Thoracic aorta (tissue), 2 donors: ENCODE data around the gene ERMARD. TPM values are rescaled to one million over a fixed set of nuclear protein-coding genes. Genes with fewer than 3 reads are reported as not detected.

ENCODE experiments used
- ATAC-seq: fragments of 150-250 bp; one replicate; pipeline ENCODE4 v1.8.0; 2017; ENCODE audit warnings: low read depth; ENCODE audit not compliant: insufficient number of reproducible peaks, low FRiP score
- DNase-seq: peaks from one replicate; pipeline ENCODE4 v3.0.0-alpha.2; 2020; ENCODE audit warnings: low spot score
- H3K27ac ChIP-seq, 2 donors: fragments of 200-600 bp; sonication (generic); 1 replicate in 1 of 2; 2 replicates in 1 of 2; pipeline ENCODE4 v1.5.1; 2016; ENCODE audit warnings: mild to moderate bottlenecking in 2 of 2, moderate library complexity in 2 of 2
- H3K27me3 ChIP-seq: fragments of 200-600 bp; sonication (generic); replicated peaks from 2 replicates; pipeline ENCODE4 v1.6.0; 2016; ENCODE audit warnings: mild to moderate bottlenecking; ENCODE audit not compliant: insufficient read depth
- H3K36me3 ChIP-seq: fragments of 200-600 bp; sonication (generic); one replicate; pipeline ENCODE4 v1.5.1; 2016
- H3K4me1 ChIP-seq, 2 donors: fragments of 200-600 bp; sonication (generic); 1 replicate in 1 of 2; 2 replicates in 1 of 2; pipeline versions ENCODE4 v1.5.1 to v1.6.0; 2016; ENCODE audit warnings: low read depth in 2 of 2, mild to moderate bottlenecking in 1 of 2; ENCODE audit not compliant: control insufficient read depth in 1 of 2
- H3K4me3 ChIP-seq: fragments of 200-600 bp; sonication (generic); 2 replicates; pipeline ENCODE4 v1.5.1; 2016; ENCODE audit warnings: mild to moderate bottlenecking
- H3K9me3 ChIP-seq: fragments of 200-600 bp; sonication (generic); 2 replicates; pipeline ENCODE4 v1.5.1; 2016
- CTCF ChIP-seq: fragments of 200-600 bp; sonication (generic); IDR thresholded peaks from one replicate; pipeline ENCODE4 v1.5.1; 2019; ENCODE audit warnings: antibody characterized with exemption
- total RNA-seq, 2 donors: library from RNA; depleted of rRNA; stranded (reverse); fragments of >200 nt; gene quantifications; one replicate each; pipeline versions ENCODE4 v1.1.0 to v1.2.3, GENCODE V29; 2016

ERMARD gene
- total RNA-seq, 2 donors from 2014 or later = 13.7 to 27.1 TPM

- no peak for TF ChIP-seq CTCF
- DNase-seq = no peak
- ATAC-seq = no peak
Observed at GRCh38 chr6:169826697-169827096, 75.3 kb downstream of the ERMARD start.

GRCh38 chr6:169827290-169827717 is 75.9 kb downstream of the ERMARD start:
- DNase-seq = no peak
- ATAC-seq = no peak
- H3K27me3 ChIP-seq = no peaks in the 10 kb centered on the region
- H3K4me1 ChIP-seq = no peaks in the 10 kb centered on the region
- no peaks in the 10 kb centered on the region for H3K36me3 ChIP-seq
- TF ChIP-seq CTCF = no peak
- no peak overlapping the region for H3K4me3 ChIP-seq
- no peak overlapping the region for H3K27ac ChIP-seq
- H3K9me3 ChIP-seq = no peaks in the 10 kb centered on the region

More at GRCh38 chr6:169826697-169827096, 75.3 kb downstream of the ERMARD start:
- Histone ChIP-seq H3K4me3 (no peak overlapping the region), H3K36me3 (no peaks in the 10 kb centered on the region), H3K27ac (no peak overlapping the region), H3K4me1 (no peaks in the 10 kb centered on the region), H3K27me3 (no peaks in the 10 kb centered on the region), H3K9me3 (no peaks in the 10 kb centered on the region)

- Histone ChIP-seq H3K4me1 (no peaks in the 10 kb centered on the region), H3K4me3 (no peak overlapping the region), H3K9me3 (no peaks in the 10 kb centered on the region), H3K27me3 (no peaks in the 10 kb centered on the region), H3K27ac (no peak overlapping the region), H3K36me3 (no peaks in the 10 kb centered on the region)
- DNase-seq = no peak
- no peak for ATAC-seq
- no peak for TF ChIP-seq CTCF
Observed at GRCh38 chr6:169828176-169828575, 76.8 kb downstream of the ERMARD start.

- no peak overlapping the region for H3K27ac ChIP-seq
- DNase-seq = no peak
Observed at GRCh38 chr6:169829786-169830185, 78.4 kb downstream of the ERMARD start.

GRCh38 chr6:169830876-169831275 is 79.5 kb downstream of the ERMARD start:
- no peaks in the 10 kb centered on the region for H3K9me3 ChIP-seq
- peaks cover 4% of the 10 kb centered on the region for H3K27me3 ChIP-seq
- no peak for ATAC-seq
- no peak for DNase-seq
- H3K36me3 ChIP-seq = no peaks in the 10 kb centered on the region
- TF ChIP-seq CTCF = no peak
- no peak overlapping the region for H3K4me3 ChIP-seq
- H3K4me1 ChIP-seq = no peaks in the 10 kb centered on the region
- no peak overlapping the region for H3K27ac ChIP-seq

More at GRCh38 chr6:169829786-169830185, 78.4 kb downstream of the ERMARD start:
- no peaks in the 10 kb centered on the region for H3K4me1 ChIP-seq
- ATAC-seq = no peak
- no peak overlapping the region for H3K4me3 ChIP-seq
- H3K9me3 ChIP-seq = no peaks in the 10 kb centered on the region
- no peak for TF ChIP-seq CTCF
- H3K36me3 ChIP-seq = no peaks in the 10 kb centered on the region
- peaks cover 4% of the 10 kb centered on the region for H3K27me3 ChIP-seq

Other genes with a start within 250 kb of the ERMARD start
- gene WDR27, start 49.6 kb upstream of the ERMARD start, total RNA-seq = 10 to 100 TPM; 22.5 to 48.2 TPM
- 10 to 100 TPM; 30.0 to 37.5 TPM for gene C6orf120, start 49.5 kb upstream of the ERMARD start, total RNA-seq
- 10 to 100 TPM; 38.4 to 62.3 TPM for gene PHF10, start 27.1 kb upstream of the ERMARD start, total RNA-seq
- gene DYNLT2, start 50 bp upstream of the ERMARD start, total RNA-seq = 1 to 10 TPM in 1 of 2 donors, under 1 TPM in 1; 0.95 to 3.0 TPM